ENCODE measurements around the gene SRSF6.

DNA sequence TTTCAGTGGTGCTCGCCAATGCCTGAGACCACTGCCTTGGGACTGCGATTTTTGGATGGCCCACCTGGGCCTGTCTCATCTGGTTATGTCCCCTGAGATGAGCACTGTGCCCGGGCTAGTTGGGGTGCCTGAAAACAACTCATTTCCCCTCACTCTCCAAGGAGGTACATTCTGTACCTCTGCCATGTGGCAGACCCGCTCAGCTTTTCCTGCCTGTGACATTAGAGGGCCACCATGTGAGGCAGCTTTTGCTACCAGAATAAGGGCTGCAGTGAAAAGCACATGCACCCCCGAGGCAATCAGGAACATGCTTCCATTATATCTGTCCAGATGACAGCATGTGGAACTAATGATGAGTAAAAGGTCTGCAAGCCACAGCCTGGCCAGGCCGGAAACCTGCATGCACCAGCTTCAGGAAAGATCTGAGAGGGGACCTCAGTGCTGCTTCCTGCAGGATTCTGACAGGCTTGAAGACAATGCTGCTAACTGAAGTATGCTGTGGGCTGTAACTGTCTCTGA lies 11.3 kb upstream of the SRSF6 start:
- no peak for TF ChIP-seq POLR2A (IDR thresholded peaks at IDR 0.05)
- TF ChIP-seq, protein P1, sequence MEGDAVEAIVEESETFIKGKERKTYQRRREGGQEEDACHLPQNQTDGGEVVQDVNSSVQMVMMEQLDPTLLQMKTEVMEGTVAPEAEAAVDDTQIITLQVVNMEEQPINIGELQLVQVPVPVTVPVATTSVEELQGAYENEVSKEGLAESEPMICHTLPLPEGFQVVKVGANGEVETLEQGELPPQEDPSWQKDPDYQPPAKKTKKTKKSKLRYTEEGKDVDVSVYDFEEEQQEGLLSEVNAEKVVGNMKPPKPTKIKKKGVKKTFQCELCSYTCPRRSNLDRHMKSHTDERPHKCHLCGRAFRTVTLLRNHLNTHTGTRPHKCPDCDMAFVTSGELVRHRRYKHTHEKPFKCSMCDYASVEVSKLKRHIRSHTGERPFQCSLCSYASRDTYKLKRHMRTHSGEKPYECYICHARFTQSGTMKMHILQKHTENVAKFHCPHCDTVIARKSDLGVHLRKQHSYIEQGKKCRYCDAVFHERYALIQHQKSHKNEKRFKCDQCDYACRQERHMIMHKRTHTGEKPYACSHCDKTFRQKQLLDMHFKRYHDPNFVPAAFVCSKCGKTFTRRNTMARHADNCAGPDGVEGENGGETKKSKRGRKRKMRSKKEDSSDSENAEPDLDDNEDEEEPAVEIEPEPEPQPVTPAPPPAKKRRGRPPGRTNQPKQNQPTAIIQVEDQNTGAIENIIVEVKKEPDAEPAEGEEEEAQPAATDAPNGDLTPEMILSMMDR (IDR thresholded peaks at IDR 0.05) = no peak
